Measurements from ENCODE around the gene WASF1.

WASF1 gene

GRCh38 chr6:110179406-110180227 lies at the start of gene WASF1:
Gene WASF1 (minus strand): TSS chr6:110179670. CDS start chr6:110127601, 52,069 bp downstream.
- DNase-seq: peak; percentile 97

DNA sequence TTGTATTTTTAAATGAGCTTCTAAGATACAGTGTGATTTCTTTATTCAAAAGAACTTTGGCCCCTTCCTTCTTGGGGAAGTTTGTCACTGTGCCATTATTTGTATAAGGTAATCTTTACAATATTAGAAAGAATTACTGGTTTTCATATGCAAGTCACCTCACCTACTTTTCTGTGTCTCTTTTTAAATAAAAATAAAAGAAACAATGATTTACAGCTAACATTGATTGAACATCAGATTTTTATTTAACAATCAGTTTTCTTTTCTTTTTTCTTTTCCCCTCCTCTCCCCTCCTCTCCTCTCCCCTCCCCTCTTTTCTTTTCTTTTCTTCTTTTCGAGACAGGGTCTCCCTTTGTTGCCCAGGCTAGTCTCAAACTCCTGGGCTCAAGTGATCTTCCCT lies 46.8 kb upstream of the WASF1 start:
- no peak for DNase-seq

GRCh38 chr6:110221738-110222137 lies 42.3 kb upstream of the WASF1 start:
- DNase-seq: no peak

DNA sequence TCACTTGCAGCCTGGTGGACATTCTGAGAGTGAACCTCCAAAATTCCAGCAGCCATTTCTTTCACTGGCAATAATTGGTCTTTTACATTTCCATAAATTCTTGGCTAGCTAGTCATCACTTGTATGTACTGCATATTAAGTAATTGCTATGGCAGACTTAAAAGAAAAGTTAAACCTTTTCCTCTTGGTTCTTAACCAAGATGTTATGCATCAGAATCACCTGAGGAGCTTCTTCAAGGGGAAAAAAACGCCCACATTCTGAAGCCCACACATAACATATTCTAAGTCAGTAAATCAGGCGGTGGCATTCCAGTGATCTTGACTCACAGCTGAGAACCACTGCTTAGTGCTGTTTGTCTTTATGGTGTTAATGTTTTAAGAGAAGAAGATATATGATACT lies 37.8 kb upstream of the WASF1 start:
- DNase-seq: no peak

- no peak for DNase-seq
These were observed 36.7 kb upstream of the WASF1 start for GRCh38 chr6:110216140-110216539.

GRCh38 chr6:110214338-110214737 lies 34.9 kb upstream of the WASF1 start:
- DNase-seq: no peak

- no peak for DNase-seq
These were observed 32.3 kb upstream of the WASF1 start for GRCh38 chr6:110211753-110212152.

GRCh38 chr6:110207652-110208051 lies 28.2 kb upstream of the WASF1 start:
- no peak for DNase-seq

DNA sequence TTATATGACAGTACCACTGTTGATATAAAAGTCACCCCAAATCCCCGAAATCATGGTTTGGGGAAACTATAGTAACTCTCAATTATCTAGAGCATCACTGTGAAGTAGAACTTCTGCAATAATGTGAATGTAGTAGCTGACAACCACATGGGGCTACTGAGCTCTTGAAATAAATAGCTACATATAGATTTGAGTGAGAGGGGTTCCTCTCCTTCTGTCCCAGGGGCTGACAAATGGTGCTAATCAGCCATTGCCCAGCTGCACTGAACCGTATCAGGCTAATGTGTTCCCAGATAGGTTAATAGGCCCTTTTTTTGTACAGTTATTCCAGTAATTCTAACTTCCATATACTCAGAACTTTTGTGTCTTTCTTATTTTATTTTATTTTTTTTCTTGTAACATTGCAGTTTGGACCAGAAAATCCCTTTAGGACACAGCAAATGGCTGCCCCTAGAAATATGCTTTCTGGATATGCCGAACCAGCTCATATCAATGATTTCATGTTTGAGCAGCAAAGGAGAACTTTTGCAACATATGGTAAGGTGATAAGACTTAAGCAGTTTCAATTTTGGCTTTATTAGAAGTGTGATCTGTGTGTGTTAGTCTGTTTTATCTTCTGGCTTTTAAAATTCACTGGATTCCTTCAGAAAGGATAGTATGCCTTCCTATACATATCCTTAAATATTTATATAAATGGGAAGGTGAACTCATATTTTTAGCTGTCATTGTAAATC lies 21.8 kb upstream of the WASF1 start:
- no peak for DNase-seq

DNA sequence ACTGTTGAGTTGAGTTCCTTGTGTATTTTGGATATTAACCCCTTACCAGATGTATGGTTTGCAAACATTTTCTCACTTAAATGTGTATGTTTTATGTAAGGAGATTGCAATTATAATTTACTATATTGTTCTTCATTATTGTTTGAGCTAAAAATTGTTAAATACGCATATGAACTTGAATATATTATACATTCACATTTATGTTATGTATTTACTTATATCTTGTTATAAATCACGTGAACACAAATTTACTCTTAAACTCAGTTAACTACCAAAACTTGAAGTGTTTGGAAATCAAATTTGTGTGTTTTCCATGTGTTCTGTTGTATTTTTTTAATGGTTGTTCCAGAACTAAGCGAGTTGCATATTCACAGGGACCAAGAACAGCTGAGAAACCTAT lies 19.1 kb upstream of the WASF1 start:
- no peak for DNase-seq

DNA sequence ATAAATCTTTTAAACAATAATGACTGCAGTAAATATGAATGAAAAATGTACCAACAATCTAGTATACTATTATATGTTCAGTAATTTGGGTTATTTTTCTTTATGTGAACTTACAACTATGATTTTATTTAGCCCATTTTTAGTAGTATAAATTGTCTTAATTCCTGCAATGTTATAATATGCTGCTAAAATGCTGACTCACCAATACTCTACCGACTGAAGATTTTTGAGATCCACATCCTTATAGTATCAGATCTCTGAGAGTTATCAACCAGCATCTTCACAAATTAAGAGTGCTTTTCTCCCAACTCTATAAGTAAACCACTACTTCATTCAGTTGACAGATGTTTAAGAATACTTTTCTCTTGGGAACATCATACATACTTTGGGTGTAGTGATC lies 17.4 kb upstream of the WASF1 start:
- no peak for DNase-seq

DNA sequence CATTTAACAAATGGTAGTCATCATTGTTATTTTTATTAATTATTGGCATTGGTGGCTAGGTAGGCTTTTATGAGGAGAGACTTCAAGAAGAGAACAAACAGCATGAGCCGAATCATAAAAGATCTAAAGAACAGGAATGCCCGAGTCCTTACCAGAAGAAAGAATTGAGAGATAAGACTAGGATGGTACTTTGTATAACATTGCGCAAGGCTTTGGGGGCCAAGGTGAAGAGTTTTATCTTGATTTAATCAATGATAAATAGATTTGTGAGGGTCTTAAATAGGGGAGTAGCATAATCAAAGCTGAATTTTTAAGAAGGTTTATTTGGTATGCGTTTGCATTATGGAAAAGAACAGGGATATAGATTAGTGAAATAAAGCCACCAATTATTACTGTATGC lies 16.2 kb upstream of the WASF1 start:
- DNase-seq: no peak

- no peak for DNase-seq
These were observed 12.0 kb upstream of the WASF1 start for GRCh38 chr6:110191477-110191876.

GRCh38 chr6:110190726-110191125 lies 11.3 kb upstream of the WASF1 start:
- DNase-seq: no peak

- DNase-seq: no peak
These were observed 9.3 kb upstream of the WASF1 start for GRCh38 chr6:110188791-110189190.

- no peak for DNase-seq
These were observed 6.4 kb upstream of the WASF1 start for GRCh38 chr6:110185879-110186278.

DNA sequence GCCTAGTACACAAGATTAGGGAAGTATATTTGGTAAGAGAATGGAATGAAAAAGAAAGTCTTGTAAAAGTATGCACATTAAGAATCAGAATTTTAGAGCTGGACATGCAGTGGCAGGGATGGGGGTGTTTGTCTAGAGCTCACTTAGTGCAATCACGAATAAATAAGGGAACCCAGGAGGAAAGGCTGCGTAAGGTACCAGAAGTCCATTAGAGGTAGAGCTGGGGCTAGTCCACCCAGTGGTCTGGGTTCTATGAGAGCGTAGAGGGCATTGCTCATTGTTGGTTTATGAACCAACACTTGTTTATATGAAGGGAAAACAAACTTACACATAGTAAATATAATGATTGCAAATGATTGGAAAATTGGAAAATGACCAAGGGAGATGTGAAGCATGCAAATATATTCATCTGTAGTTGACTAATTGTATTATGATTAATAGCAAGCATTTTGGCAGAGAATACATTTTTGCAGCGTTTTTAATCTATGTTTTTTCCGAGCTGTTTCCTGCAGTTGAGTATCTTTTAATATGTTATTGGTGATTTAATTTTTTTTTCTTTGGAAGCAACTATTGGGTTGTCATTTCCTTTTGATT lies 3.9 kb upstream of the WASF1 start:
- DNase-seq: no peak

DNA sequence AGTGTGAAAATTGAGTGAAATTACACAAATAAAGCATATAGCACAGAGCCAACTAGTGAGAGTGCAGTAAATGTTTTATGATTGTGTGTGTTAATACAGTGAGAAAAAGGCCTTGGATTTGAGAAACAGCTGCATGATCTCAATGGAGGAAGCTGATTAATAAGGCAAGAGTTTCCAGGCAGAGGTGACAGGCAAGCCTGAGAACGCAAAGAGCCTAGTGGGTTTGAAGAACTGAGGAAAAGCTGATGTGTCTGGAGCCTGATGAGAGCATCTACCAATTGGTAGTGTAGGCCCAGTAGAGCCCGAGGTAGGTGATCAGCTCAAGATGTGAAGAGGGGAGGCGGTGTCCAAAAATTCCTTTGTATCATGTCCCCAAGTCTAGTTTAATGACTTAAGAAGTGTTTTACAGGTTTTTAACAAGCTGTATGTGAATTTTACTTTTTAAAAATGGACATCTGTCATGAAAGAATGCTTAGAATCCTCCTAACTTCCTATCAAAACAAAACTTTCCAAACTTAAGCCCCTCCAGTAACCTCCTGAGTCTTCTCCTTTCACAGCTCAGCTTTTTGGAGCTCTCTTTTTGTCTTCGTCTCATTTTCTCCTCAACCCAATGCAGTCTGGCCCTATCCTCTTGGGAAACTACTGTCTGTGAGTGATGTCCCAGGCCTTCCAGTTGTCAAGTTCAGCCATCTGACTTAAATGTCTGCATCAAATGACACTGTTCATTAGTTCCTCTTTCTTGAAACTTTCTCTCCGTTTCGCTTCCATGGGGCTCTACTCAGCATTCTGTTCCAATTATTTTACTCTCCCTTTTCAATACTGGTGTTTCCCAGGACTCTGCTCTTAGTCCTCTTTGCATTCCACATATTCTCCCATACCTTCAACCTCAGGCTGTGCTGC lies 1.9 kb upstream of the WASF1 start:
- DNase-seq: no peak

GRCh38 chr6:110180228-110181008 lies 948 bp upstream of the WASF1 start, which contains the start of gene CDC40:
Gene CDC40 (plus strand): TSS chr6:110180427. CDS start chr6:110180445, 18 bp downstream.
- peak; percentile 36 for DNase-seq

GRCh38 chr6:110178626-110179405 lies 654 bp downstream of the WASF1 start:
- DNase-seq: peak; percentile 56

DNA sequence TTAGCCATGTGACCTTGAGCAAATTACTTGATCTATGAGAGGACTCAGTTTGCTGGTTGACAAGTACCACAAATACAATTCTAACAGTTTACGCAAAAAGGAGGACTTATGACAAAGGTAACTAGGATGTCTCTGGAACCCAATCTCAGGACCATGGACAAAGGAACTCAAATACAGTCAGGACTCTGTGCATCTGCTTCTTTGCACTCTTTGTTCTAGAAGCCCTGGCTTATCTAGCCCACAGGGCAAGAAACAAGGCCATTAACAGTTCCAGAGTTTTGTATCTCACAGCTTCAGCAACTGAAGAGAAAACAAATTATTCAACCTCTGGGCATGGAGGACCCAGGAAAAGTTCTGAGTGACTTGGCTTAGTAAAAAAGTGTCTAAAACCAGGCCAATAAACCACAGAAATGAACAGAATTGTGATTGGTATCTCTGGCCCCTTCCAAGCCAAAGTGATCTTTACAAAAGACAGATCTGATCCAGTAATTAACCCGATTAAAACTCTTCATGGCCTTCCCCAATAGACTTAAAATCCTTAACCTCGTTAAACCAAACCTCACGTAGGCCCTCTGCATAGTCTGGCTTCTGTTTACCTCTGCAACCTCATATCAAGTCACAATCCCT lies 5.9 kb downstream of the WASF1 start:
- DNase-seq: no peak
